Activated CD4-positive, alpha-beta T cell treated with anti-CD3 and anti-CD28 coated beads, Interleukin-2, amount 50 U/mL, for 24 hours (primary cell): ENCODE data around the gene ANKRD13B.

ENCODE experiments used
- DNase-seq, 2 donors: peaks; one replicate each; pipeline ENCODE4 v3.0.0-alpha.2; 2020; ENCODE audit warnings: low read depth in 1 of 2, low spot score in 1 of 2

Gene ANKRD13B

GRCh38 chr17:29581583-29582253, 11.2 kb upstream of the ANKRD13B start:
- no peak for DNase-seq

- no peak for DNase-seq
Observed at GRCh38 chr17:29582254-29582765, 10.6 kb upstream of the ANKRD13B start.

DNA sequence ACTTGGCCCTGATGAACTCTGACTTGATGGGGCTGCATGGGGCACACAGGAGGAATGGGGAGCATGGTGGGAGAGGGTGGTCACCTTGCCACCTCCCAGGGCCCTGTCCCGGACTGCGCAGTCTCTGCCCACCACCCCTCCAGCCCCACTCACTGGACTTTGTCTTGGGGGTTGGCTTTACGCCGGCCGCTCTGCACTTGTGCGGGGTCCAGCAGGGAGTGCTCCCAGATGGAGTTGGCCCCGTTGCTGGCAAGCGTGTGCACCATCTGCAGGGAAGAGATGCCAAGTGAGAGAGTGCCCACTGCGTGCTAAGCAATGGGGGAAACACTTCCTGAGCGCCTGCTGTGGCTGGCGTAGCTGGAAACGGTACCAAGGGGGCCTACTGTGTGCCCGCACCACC, 10.2 kb upstream of the ANKRD13B start:
- no peak for DNase-seq

- no peak for DNase-seq
Observed at GRCh38 chr17:29583324-29584248, 9.3 kb upstream of the ANKRD13B start.

- DNase-seq: no peak
Observed at GRCh38 chr17:29584452-29585079, 8.4 kb upstream of the ANKRD13B start.

GRCh38 chr17:29585080-29585751, 7.7 kb upstream of the ANKRD13B start:
- DNase-seq: no peak

- no peak for DNase-seq
Observed at GRCh38 chr17:29586676-29587469, 6.1 kb upstream of the ANKRD13B start.

GRCh38 chr17:29587591-29587990, 5.3 kb upstream of the ANKRD13B start:
- no peak for DNase-seq

DNA sequence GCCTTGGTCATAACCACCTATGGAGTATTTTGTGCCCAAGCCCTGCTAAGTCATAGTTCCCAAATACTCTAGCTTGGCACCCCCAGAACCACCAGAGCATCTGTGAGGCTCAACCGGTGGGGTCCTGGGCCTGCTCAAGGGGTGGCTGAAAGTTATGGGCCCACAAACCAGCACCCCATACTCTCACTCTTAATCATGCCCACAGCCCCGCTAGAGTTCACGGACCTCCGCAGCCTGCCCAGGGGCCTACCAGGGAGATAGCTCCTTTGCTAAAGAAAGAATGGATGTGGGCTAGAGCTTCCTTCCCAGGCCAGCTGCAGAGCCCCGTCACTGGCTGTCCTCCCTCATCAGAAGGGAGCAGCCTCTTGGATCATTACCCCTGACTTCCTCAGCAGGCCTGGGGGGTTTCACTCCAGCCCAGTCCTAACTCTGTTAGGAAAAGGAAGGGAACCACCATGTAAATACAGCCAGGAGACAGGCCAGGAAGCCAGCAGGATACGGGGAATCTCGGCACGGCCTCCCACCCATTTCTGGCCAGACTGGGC, 4.8 kb upstream of the ANKRD13B start:
- DNase-seq: no peak

DNA sequence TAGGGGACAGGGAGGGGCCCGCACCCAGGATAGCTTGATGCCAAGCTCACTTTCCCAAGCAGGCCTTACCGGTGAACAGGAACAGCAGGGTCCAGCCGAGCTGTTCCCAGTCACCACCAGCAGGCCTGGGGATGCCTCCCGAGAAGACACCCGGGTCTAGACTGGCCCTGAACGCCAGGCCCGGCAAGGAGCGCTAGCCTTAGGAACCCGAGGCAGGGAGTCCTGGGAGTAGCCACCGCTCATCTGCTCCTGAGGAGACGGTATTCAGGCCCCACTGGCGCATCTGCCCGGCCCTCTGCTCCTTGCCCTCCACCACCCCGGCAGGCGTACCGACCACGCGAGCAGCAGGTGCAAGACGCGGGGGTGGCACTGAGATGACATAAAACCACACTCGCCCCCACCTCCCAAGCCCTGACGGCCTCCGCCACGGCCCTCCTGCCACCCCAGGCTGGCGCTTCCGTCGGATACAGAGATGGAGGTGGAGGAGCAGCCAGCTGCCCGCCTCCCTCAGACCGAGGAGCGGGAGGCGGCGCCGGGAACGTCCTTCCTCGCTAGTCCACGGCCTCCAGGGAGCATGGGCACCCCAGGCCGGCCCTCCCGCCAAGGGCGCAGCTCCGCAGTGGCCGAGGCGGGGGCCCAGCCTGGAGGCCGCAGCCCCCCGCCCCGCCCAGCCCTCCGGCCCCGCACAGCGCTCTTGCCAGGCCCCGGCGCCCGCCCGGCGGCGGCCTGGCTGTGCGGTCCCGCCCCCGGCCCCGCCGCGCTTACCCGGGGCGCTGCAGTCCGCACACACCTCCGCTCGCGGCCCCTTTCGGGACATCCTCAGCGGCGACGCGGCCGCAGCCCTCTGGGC, 4.1 kb upstream of the ANKRD13B start:
- DNase-seq: peak in 1 of 2 donors; percentile 37

GRCh38 chr17:29589524-29590410, 3.2 kb upstream of the ANKRD13B start, which contains the start of gene GIT1:
Gene GIT1 (minus strand): TSS chr17:29589648. CDS start chr17:29589378, 270 bp downstream.
- DNase-seq: peak; percentile 58 to 67

DNA sequence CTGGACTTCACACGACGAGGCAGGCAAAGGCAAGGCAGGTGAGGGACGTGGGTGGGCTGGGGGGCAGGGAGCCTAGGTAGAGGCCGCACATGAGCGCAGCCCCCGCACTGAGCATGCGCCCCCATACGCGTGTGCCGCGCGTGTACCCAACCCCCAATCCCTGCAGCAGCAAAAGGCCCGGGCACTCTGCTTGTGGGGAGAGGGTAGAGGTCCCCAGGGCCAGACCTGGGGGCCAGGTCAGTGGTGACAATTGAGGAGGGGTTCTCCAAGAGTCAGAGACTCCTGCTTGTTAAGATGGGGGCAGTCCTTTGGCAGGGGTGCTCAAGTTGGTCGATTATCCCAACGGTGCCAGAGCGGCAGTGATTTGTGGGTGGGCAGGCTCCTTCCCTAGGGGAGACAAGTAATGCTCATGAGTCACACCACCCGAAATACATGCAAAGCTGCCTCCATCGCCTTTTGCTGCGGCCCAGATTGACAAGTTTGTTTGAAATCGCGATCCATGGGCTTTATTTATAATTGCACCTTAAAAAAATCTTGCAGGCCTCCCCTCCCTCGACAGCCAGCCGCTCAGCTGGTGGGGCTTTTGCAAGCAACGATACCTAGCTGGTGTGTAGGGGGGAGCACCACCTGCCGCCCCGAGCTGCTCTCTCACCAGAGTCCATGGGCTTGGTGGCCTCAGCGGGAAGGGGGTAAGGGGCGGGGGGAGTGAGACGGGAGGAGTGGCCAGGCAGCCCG, 2.4 kb upstream of the ANKRD13B start:
- no peak for DNase-seq

- no peak for DNase-seq
Observed at GRCh38 chr17:29591146-29591736, 1.7 kb upstream of the ANKRD13B start.

- DNase-seq: peak; percentile 63 to 74
Observed at GRCh38 chr17:29591737-29592608, 959 bp upstream of the ANKRD13B start.

DNA sequence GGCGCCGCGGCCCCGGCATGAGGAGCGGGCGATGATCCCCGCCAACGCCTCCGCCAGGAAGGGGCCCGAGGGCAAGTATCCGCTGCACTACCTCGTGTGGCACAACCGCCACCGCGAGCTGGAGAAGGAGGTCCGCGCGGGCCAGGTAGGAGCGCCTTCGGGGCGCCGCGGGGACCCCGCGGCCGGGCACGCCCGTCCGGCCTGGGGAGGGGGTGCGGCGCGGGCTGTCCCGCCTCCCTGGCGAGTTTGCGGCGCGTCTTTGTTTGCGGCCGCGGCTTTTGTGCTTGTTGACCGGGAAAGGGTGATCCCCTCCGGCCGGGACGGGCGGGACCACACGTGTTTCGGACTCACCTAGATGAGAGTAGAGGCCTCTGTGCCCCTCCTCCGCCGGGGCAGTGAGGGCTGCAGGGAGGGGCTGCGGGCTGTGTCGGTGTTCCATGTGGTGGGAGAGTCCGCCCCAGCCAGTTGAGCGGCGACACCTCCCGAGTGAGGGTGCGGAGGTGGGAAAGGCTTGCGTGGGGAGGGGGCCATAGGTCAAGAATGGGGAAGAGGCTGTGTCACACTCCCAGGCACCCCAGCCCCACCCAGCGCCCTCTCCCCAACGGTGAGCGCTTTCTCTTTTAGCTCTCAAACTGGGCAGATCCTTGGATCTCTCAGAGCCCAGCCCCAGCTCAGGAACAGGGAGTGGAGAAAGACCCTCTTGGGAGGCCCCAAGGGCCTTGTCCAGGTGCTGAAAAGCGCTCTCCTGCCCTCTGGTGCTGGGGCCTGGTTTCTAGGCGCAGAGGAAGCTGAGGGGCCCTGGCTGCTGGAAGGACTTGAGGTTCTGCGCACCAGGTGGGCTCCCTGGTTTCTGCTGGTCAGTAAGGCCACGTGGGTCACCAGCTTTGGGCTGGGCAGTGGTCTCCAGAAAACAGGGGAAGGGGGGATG, 923 bp downstream of the ANKRD13B start:
- no peak for DNase-seq
